ENCODE data around the gene SLC30A7. TPM values are rescaled to one million over a fixed set of nuclear protein-coding genes. Genes with fewer than 3 reads are reported as not detected.

The SLC30A7 gene
- total RNA-seq, 1 experiment from 2014 or later: 20.7 TPM

GRCh38 chr1:100955322-100955721 lies 59.4 kb downstream of the SLC30A7 start:
- Mint-ChIP-seq H3K36me3 (peaks cover 9% of the 10 kb centered on the region; the same call in 1 of the 2 replicates), H3K27ac (no peak overlapping the region), H3K4me1 (peaks cover 41% of the 10 kb centered on the region), H3K4me3 (no peak overlapping the region), H3K27me3 (ENCODE audit: low read depth) (no peaks in the 10 kb centered on the region), H3K9me3 (no peaks in the 10 kb centered on the region)
- DNase-seq (ENCODE audit: low spot score) (no peak), ATAC-seq (no peak)
- POLR2A ChIA-PET: no interaction called here
- TF ChIP-seq, protein P1, sequence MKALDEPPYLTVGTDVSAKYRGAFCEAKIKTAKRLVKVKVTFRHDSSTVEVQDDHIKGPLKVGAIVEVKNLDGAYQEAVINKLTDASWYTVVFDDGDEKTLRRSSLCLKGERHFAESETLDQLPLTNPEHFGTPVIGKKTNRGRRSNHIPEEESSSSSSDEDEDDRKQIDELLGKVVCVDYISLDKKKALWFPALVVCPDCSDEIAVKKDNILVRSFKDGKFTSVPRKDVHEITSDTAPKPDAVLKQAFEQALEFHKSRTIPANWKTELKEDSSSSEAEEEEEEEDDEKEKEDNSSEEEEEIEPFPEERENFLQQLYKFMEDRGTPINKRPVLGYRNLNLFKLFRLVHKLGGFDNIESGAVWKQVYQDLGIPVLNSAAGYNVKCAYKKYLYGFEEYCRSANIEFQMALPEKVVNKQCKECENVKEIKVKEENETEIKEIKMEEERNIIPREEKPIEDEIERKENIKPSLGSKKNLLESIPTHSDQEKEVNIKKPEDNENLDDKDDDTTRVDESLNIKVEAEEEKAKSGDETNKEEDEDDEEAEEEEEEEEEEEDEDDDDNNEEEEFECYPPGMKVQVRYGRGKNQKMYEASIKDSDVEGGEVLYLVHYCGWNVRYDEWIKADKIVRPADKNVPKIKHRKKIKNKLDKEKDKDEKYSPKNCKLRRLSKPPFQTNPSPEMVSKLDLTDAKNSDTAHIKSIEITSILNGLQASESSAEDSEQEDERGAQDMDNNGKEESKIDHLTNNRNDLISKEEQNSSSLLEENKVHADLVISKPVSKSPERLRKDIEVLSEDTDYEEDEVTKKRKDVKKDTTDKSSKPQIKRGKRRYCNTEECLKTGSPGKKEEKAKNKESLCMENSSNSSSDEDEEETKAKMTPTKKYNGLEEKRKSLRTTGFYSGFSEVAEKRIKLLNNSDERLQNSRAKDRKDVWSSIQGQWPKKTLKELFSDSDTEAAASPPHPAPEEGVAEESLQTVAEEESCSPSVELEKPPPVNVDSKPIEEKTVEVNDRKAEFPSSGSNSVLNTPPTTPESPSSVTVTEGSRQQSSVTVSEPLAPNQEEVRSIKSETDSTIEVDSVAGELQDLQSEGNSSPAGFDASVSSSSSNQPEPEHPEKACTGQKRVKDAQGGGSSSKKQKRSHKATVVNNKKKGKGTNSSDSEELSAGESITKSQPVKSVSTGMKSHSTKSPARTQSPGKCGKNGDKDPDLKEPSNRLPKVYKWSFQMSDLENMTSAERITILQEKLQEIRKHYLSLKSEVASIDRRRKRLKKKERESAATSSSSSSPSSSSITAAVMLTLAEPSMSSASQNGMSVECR (CRISPR knock-in tag; IDR thresholded peaks at IDR 0.05; ENCODE audit: borderline replicate concordance): no peak
- TF ChIP-seq FOXP1 (CRISPR knock-in tag; IDR thresholded peaks at IDR 0.05; ENCODE audit: borderline replicate concordance): no peak
- CTCF ChIA-PET: no interaction called here

GRCh38 chr1:100959502-100960060 lies 63.7 kb downstream of the SLC30A7 start:
- POLR2A ChIA-PET: no interaction called here
- H3K9me3 Mint-ChIP-seq: no peaks in the 10 kb centered on the region
- no peak overlapping the region for H3K27ac Mint-ChIP-seq
- H3K4me1 Mint-ChIP-seq: peaks cover 3% of the 10 kb centered on the region; the same call in 1 of the 2 replicates
- H3K4me3 Mint-ChIP-seq: no peak overlapping the region
- CTCF ChIA-PET: no interaction called here
- no peaks in the 10 kb centered on the region for H3K27me3 Mint-ChIP-seq (ENCODE audit: low read depth)
- ATAC-seq (no peak), DNase-seq (ENCODE audit: low spot score) (no peak)
- peaks cover 10% of the 10 kb centered on the region for H3K36me3 Mint-ChIP-seq
- TF ChIP-seq, protein P2, sequence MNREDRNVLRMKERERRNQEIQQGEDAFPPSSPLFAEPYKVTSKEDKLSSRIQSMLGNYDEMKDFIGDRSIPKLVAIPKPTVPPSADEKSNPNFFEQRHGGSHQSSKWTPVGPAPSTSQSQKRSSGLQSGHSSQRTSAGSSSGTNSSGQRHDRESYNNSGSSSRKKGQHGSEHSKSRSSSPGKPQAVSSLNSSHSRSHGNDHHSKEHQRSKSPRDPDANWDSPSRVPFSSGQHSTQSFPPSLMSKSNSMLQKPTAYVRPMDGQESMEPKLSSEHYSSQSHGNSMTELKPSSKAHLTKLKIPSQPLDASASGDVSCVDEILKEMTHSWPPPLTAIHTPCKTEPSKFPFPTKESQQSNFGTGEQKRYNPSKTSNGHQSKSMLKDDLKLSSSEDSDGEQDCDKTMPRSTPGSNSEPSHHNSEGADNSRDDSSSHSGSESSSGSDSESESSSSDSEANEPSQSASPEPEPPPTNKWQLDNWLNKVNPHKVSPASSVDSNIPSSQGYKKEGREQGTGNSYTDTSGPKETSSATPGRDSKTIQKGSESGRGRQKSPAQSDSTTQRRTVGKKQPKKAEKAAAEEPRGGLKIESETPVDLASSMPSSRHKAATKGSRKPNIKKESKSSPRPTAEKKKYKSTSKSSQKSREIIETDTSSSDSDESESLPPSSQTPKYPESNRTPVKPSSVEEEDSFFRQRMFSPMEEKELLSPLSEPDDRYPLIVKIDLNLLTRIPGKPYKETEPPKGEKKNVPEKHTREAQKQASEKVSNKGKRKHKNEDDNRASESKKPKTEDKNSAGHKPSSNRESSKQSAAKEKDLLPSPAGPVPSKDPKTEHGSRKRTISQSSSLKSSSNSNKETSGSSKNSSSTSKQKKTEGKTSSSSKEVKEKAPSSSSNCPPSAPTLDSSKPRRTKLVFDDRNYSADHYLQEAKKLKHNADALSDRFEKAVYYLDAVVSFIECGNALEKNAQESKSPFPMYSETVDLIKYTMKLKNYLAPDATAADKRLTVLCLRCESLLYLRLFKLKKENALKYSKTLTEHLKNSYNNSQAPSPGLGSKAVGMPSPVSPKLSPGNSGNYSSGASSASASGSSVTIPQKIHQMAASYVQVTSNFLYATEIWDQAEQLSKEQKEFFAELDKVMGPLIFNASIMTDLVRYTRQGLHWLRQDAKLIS (CRISPR knock-in tag; IDR thresholded peaks at IDR 0.05; ENCODE audit: borderline replicate concordance): no peak
- TF ChIP-seq MYBL2 (CRISPR knock-in tag; IDR thresholded peaks at IDR 0.05): no peak
- TF ChIP-seq, protein P3, sequence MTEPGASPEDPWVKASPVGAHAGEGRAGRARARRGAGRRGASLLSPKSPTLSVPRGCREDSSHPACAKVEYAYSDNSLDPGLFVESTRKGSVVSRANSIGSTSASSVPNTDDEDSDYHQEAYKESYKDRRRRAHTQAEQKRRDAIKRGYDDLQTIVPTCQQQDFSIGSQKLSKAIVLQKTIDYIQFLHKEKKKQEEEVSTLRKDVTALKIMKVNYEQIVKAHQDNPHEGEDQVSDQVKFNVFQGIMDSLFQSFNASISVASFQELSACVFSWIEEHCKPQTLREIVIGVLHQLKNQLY (CRISPR knock-in tag; IDR thresholded peaks at IDR 0.05): no peak
- TF ChIP-seq, protein P4, sequence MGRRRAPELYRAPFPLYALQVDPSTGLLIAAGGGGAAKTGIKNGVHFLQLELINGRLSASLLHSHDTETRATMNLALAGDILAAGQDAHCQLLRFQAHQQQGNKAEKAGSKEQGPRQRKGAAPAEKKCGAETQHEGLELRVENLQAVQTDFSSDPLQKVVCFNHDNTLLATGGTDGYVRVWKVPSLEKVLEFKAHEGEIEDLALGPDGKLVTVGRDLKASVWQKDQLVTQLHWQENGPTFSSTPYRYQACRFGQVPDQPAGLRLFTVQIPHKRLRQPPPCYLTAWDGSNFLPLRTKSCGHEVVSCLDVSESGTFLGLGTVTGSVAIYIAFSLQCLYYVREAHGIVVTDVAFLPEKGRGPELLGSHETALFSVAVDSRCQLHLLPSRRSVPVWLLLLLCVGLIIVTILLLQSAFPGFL (CRISPR knock-in tag; IDR thresholded peaks at IDR 0.05; ENCODE audit: borderline replicate concordance): no peak

- H3K27ac Mint-ChIP-seq: peak overlapping the region; percentile 31; the same call in 1 of the 2 replicates
- H3K36me3 Mint-ChIP-seq: peaks cover 10% of the 10 kb centered on the region
- H3K4me3 Mint-ChIP-seq: no peak overlapping the region
- ATAC-seq (no peak), DNase-seq (ENCODE audit: low spot score) (no peak)
- H3K27me3 Mint-ChIP-seq (ENCODE audit: low read depth): no peaks in the 10 kb centered on the region
- TF ChIP-seq NFATC4 (CRISPR knock-in tag; IDR thresholded peaks at IDR 0.05) (no peak), ATF2 (CRISPR knock-in tag; IDR thresholded peaks at IDR 0.05; ENCODE audit: borderline replicate concordance, low read depth) (no peak), FOXJ3 (CRISPR knock-in tag; IDR thresholded peaks at IDR 0.05; ENCODE audit: borderline replicate concordance) (no peak), OVOL2 (CRISPR knock-in tag; IDR thresholded peaks at IDR 0.05; ENCODE audit: borderline replicate concordance) (no peak), ELF4 (CRISPR knock-in tag; IDR thresholded peaks at IDR 0.05; ENCODE audit: low read depth) (no peak), CTCF (IDR thresholded peaks at IDR 0.05) (no peak), CREM (CRISPR knock-in tag; IDR thresholded peaks at IDR 0.05) (no peak)
- TF ChIP-seq, protein P3 (CRISPR knock-in tag; IDR thresholded peaks at IDR 0.05): no peak
- TF ChIP-seq, protein P5, sequence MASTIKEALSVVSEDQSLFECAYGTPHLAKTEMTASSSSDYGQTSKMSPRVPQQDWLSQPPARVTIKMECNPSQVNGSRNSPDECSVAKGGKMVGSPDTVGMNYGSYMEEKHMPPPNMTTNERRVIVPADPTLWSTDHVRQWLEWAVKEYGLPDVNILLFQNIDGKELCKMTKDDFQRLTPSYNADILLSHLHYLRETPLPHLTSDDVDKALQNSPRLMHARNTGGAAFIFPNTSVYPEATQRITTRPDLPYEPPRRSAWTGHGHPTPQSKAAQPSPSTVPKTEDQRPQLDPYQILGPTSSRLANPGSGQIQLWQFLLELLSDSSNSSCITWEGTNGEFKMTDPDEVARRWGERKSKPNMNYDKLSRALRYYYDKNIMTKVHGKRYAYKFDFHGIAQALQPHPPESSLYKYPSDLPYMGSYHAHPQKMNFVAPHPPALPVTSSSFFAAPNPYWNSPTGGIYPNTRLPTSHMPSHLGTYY (CRISPR knock-in tag; IDR thresholded peaks at IDR 0.05): no peak
- H3K9me3 Mint-ChIP-seq: no peaks in the 10 kb centered on the region
- H3K4me1 Mint-ChIP-seq: peaks cover 3% of the 10 kb centered on the region; the same call in 1 of the 2 replicates
- CTCF ChIA-PET: no interaction called here
- POLR2A ChIA-PET: no interaction called here
These were observed 64.2 kb downstream of the SLC30A7 start for GRCh38 chr1:100960098-100960497.
